Middle frontal gyrus (tissue), 1 donor: Measurements from ENCODE around the gene YTHDF1.
"Not testable (repeated sequence)": the region's sequence is repeated elsewhere in the genome, so short reads cannot be mapped to it uniquely, and the experiment has no call there.

Experiments
- DNase-seq: peaks from one replicate; pipeline ENCODE4 v3.0.0-alpha.2; 2015; ENCODE audit warnings: low spot score; ENCODE audit errors: extremely low spot score

Gene YTHDF1

GRCh38 chr20:63173552-63174191 lies 42.3 kb downstream of the YTHDF1 start:
- DNase-seq: no peak

DNA sequence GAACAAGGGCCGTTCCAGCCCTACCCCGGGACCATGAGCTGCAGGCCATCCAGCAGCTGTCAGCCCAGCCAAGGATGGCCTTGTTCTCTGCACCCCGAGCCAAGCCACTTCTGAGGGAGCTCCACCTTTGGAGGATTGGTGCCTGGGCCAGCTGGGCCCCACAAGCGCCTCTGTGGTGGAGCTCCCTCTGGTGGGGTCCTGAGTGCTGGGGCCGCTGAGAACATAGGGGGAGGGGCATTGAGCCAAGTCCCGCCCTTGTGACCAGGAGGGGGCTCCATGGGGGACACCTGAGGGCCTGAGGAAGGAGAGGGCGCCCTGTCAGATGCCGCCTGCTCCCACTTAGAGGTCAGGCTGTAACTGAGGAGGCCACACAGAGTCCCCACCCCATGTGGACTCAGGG lies 43.2 kb downstream of the YTHDF1 start:
- DNase-seq: no peak

GRCh38 chr20:63171991-63172390 lies 43.9 kb downstream of the YTHDF1 start:
- DNase-seq: no peak

DNA sequence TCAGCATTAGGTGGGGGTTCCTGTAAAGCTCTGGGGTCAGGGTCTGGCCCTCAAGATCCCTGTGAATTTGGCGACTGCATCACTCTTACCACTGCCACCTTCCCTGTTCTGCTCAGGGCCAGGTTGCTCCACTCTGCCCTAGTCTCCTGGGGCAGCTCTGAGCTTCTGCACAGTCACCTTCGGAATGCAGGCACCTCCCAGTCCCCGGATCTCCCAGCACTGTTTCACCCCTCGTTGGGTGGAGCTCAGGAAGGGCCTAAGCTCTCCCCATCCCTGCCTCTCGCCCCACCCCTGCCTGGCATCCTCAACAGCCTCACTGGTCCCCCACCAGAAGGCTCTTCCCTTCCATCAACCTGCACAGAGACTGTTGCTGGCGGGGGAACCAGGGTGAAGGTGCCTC lies 46.2 kb downstream of the YTHDF1 start:
- DNase-seq: no peak

- no peak for DNase-seq
These were observed 47.1 kb downstream of the YTHDF1 start for GRCh38 chr20:63168861-63169260.

DNA sequence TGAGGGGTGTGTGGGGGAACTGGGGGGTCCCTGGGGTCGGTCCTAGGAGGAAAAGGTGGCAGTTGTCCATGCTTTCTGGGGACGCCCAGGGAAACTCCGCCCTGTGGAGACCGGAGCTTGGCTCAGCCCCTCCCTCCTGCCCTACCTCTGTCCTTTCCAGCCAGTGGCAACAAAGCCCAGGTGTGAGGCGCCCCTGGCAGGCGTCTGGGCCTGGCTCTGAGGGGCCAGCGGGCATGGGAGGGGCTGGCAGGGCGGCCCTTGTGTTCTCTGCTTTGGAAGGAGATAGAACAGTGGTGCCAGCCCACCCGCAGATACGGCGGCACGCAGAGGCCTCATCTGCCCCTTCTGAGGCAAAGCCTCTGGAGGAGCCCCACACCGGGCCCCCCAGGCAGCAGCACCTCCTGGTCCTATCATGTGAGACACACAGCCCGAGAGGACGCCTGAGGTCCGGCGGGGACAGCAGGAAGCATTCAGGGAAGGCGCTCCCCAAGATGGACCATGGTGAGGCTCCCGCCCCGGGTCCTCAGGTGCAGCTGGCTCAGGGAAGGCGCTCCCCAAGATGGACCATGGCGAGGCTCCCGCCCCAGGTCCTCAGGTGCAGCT lies 47.9 kb downstream of the YTHDF1 start:
- no peak for DNase-seq

DNA sequence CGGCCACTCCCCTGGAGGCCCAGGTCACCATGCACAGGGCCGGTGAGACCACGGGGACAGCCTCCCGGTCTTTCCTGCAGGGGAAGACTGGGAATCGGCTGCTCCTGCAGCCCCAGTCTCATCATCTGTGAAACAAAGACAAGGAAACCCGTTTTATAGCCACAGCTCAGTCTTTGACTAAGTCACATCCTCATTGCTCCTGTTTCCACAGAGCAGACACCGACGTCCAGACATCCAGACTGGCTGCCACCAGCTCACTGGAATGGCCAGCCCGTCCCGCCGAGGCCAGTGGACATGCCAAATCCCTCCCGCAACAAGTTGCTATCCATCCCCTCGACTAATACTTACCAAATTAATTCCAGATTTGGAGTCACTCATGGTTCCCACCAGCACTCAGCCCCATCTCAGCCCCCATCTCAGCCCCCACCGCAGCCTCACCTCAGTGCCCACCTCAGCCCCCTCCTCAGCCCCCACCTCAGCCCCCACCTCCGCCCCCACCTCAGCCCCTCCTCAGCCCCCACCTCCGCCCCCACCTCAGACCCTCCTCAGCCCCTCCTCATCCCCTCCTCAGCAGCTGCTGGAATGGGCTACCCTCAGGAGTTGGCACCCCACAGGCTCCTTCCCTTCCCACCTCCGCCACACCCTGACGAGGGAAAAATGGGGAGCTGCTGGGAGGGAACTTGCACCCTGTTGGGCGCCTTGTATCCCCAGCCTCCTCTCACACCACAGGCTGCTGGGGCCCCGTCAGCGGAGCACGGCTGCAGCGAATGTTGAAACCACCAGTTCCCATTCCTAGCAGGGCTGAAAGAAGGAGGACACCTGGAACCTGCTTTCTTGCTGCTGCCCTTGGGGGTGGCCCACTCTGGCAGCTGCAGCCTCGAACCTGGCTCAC lies 48.7 kb downstream of the YTHDF1 start:
- DNase-seq: no peak

DNA sequence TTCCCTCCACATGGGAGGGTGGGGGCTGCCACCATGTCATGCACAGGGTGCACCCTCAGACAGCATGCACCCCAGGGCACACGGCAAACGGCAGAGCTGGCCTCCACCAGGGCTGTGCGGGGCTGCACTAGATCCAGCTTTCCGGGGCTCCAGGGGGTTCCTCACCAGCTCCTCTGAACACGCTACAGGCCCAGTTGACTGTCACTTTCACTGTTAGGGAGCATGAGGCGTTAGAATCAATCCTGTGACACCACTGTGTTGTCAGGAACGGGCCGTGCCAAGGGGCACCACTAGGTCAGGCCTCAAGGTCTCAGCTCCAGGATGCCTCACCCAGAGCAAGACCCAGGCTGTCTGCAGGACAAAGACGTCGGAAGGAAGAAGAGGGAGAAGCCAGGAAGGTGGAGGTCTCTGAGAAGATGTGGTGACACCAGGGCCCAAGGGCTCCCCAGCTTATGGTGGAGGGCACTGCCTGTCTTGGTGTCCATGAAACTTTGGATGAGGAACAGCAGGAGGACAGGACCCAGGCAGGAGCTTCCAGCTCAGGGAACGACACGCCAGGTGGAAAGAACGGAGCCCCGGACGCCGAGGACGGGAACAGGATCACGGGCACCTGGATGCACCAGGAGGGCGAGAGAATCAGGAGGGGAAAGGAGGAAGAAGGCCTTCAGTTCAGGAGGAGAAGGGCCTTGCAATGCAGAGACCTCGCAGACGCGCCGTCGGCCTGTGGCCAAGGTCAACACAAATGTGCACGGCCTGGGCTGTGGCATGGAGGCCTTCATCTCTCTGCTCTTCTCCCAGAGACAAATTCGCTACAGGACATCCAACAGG lies 49.5 kb downstream of the YTHDF1 start:
- no peak for DNase-seq

GRCh38 chr20:63165356-63166192 lies 50.4 kb downstream of the YTHDF1 start:
- DNase-seq: no peak

- no peak for DNase-seq
These were observed 51.2 kb downstream of the YTHDF1 start for GRCh38 chr20:63164484-63165355.

DNA sequence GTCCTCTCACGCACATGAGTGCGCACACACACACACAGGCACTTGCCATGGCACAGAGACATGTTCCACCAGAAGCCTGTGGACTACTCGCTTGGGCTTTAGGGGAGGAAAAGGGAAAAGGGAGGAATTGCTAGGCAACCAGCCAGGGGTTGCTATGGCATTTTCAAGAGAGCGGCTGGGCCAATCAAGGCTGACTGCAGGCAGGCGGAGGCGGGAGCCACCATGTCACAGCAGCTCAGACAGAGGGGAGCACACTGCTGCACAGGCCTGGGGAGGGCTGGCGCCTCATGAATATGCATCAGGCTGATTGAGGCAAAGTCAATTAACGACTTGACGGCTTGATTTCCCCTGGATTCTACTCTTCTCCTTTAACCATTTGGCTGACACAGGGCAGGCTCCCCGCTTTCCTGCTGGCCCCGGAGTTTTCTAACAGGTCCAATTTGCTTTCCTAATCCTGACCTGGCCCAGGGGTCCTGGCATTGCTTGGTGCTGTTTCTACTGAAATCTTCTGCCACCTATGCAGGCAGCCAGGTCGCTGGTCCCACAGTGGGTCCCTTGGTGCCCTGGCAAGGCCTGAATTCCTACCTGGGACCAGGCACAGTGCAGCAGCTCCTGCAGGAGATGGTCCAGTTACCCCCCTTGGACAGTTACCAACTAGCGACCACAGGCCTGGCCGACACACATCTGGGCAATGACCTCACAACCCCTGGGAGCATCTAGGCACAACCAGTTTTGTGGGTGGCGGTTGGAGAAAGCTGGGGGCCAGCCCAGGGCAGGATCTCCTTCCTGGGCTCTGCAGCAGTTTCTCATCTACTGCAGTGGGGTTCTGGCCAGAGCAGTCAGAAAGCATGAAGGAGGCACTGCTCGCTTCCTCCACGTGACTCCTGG lies 52.1 kb downstream of the YTHDF1 start:
- DNase-seq: peak; percentile 68

DNA sequence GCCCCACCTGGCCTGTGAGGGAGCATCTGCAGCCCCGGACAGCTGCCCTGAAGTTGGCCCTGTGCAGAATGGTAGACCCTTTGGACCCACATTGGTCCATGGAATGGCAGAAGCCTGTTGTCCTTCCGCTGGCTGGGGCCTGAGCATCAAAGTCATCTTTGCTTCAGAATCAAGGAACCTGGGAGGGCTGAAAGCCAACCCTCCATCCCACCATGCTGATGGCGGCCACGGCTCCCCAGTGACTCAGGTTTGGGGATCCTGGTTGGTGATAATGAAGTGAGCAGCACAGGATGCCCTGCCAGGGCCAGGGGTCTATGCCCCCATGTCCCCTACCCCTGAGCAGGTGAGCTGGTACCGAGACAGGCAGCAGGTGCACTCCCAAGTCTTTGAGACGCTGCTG lies 52.8 kb downstream of the YTHDF1 start:
- no peak for DNase-seq

- no peak for DNase-seq
These were observed 53.6 kb downstream of the YTHDF1 start for GRCh38 chr20:63162206-63162795.

DNA sequence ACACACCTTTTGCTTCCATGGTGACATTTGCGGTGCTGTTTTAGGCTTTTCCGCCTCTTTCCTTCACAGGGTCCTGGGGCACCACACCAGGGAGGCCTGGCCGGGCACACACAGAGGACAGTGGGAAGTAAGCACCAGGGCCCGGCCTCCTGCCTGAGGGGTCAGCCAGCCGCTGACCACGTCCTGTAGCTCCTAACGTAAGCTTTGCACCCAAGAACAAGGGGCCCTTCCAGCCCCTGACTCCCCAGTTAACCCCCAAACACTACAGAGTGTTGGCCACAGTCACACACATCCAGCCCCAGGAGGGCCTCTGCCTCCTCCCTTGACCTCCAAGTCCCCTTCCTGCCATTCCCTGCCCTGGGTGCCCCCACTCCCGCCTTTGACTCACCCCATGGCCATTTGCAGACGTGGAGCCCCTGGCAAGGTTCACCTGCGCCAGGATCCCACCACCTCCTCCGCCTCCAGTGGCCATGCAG lies 54.7 kb downstream of the YTHDF1 start:
- no peak for DNase-seq

- no peak for DNase-seq
These were observed 55.2 kb downstream of the YTHDF1 start for GRCh38 chr20:63160641-63161175.

DNA sequence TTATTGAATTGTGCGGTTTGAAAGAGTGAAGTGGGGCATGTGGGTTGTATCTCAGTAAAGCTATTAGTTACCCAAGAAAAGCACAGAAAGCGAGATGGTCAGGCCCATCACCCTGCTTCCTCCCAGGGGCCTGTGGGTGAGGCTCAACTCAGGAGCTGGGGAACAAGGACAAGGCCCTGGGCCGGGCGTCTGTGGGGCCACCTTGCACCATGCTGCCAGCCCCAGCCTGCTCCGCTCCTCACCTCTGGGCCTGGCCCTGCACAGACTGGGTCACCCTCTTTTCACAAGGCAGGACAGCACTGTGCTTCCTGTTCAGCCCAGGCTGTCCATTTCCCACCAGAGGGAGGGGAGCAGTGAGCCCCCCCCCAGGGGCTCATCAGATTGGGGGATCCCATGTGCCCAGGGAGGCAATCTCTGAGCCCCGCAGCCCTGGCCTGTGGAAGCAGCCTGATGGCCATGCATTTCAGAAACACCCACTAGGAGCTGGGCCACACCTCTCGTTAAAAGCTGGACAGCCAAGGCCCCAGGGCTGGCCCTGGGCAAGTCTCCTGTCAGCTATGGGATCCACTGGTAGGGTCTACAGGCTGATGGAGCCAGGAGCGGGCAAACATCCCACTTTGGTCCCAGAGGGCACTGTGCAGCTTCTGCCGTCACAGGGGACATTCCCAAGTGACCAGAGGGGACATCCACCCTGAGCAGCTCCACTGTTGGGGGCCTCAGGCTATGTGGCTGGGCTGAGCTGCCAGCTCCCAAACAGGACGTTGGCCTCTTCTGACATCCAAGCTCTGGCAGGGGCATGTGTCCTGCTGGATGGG lies 55.9 kb downstream of the YTHDF1 start:
- no peak for DNase-seq

DNA sequence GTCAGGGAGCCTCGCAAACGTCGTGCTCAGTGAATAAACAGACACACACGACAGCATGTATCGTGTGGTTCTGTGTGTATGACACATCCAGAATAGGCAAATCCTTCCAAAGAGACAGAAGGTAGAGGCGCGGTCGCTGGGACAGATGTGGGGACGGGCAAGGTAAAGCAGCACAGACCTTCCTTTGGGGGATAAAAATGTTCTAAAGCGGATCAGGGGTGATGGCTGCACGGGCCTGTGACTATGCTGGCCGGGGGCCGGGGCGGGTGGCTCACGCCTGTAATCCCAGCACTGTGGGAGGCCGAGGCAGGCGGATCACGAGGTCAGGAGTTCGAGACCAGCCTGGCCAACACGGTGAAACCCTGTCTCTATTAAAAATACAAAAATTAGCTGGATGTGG lies 56.7 kb downstream of the YTHDF1 start:
- DNase-seq: not testable (repeated sequence)
